HG03103 (cell line): ENCODE data around the gene ARIH1.

Experiments used
- ATAC-seq: cut with Tn5 transposase; IDR thresholded peaks from one replicate; pipeline ENCODE4 v1.9.1; 2021; ENCODE audit warnings: low read depth; ENCODE audit not compliant: unreplicated experiment

The ARIH1 gene

DNA sequence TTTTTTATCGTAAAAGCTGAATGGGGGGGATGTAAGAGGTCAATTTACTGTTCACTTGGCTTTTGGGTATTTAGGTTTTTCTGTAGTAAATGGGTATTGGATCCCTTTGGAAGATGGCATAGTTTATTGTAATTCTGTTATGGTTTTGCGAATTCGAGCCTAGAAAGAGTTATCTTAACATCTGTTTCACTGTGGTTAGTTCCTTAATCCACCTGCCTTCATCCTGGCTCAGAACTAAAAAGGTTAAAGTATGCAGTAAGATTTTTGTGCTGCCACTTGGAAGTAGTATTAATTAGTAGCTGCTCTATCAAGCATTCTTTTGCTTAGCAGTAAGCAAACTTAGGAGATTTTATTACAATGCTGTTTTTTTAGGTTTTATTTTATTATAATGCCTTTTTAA, 62.4 kb downstream of the ARIH1 start:
- no peak for ATAC-seq

DNA sequence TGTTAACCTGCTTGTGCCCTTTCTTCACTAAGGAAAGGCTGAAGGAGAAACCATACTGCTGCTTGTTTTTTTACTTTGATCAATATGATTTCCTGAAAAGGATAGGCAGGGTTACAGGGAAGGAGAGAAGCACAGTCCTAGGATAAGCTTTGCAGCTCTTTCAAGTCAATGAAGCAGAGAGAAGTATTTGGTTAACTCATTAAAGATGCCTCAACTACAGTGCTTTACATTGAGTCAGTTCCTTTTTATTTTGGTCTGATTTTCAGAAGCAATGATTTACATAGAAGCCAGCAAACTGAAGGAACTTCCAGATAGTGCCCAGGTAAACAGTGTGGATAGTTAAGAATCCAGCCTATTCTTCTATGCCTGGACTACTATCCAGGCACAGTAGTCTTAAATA, 64.8 kb downstream of the ARIH1 start:
- ATAC-seq = no peak

DNA sequence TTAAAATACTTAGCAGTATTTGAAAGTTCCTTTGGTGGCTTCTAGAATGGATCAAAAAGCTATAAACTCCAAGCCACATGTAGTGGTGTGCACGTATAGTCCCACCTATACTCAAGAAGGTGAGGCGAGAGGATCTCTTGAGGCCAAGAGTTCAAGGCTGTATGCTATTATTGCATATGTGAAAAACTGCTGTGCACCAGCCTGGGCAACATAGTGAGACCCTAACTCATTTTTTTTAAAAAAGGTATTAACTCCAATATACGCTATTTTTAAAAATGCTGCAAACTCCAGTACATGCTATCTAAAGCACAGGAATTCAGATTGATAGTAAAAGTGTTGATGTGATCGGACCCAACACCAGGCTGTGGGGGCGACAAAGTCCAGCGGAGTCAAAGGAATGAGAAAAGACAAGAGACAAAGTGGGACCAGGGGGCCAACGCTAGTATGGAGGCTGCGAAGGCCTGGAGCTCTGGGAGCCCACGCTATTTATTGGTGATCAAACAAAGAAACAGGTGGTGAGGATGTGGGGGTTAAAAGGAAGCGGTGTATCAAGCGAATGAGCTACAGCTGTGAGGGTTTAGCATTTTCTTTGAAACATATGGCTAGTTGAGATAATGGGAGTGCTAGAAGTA, 66.6 kb downstream of the ARIH1 start:
- ATAC-seq = no peak

DNA sequence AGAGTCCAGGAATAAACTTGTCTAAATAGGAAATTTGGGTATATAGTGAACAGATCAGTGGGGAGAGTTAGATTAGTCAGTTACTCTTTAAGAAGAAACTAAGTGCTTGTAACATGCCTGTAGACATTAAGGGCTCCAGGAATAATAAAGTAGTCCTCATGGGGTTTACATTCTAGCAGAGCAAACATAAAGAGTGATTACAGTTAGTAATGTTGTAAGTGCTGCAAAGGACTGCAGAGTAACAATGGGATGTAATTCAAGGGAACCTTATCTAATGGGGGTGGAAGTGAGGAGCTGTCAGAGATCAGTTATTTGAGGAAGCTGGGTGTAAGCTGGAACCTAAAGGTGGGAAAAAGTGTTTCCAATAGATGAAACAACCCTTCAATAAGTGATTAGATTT, 67.5 kb downstream of the ARIH1 start:
- no peak for ATAC-seq

DNA sequence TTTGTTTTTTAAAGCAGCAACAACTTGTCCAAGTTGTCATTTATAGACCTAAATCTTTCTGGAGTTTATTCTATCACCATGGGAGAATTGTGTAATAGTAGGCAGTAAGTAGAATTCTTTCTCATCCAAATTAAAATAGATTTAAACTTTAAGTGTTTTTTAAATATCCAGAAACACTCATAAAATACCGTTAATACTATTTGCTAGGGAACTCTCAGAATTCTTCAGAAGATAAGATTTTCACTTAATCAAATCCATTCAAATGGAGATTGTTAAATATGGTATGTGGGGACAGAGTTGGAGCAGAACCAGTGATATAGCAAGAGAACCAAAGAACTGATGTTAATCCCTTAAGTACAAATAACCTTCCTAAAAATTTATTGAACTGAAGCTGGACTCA, 71.0 kb downstream of the ARIH1 start:
- ATAC-seq = no peak

DNA sequence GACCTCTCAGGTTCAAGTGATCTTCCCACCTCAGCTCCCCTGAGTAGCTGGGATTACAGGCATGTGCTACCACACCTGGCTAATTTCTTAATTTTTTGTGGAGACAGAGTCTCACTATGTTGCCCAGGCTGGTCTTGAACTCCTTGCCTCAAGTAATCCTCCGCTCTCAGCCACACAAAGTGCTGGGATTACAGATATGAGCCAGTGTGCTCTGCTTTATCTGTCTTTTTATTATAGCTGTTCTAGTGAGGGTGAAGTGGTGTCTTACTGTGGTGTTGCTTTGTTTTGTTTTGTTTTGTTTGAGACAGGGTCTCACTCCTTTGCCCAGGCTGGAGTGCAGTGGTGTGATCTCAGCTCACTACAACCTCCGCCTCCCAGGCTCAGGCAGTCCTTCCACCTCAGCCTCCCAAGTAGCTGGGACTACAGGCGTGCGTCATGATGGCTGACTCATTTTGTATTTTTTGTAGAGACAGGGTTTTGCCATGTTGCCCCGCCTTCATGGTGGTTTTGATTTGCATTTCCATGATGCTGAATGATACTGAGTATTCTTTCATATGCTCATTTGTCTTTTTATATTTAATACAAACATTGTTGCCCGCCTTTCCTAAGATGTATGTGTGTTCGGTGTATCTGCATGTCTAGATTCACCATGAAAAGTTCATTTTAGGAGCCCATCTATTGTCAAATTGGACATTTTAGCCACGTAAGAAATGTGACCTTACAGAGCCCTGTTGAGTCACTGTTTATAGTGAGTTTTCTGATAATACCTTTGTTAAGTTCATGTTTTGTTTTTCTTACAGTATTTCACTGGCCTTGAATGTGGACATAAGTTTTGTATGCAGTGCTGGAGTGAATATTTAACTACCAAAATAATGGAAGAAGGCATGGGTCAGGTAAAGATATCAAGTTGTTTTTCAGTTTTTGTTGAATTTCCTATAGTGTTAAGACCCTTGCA, 80.6 kb downstream of the ARIH1 start:
- ATAC-seq = no peak

DNA sequence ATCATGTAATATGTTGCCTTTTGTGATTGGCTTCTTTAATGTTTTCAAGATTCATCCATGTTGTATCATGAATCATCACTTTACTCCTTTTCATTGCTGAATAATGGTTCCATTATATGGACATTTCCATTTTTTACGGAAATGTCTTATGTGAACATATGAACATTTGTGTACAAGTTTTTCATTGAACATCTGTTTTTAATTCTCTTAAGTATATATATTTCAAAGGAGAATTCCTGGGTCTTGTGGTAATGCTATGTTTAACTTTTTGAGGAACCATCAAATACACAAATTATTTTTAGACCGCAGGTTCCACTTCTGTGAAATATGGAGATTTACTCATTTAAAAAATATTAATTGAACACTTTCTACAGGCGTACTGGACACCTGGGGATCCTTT, 85.7 kb downstream of the ARIH1 start:
- no peak for ATAC-seq

DNA sequence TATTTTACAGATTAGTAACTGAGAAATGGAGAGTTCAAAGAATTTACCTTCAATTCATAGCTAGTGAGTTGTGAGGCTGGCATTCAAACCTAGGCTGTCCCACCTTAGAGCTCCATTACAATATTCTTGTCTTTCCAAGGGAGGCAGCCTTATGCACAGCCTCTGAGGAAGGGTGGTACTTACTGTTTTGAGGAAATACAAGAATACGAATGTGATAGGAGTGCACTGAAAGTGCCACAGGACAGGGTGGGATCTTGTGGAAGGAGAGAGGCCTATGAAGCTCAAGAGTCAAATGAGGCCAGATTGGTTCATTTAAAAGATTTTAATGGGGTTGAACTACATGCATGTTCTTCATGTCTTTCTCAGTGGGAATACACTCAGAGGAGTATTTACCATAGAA, 86.3 kb downstream of the ARIH1 start:
- ATAC-seq = no peak

DNA sequence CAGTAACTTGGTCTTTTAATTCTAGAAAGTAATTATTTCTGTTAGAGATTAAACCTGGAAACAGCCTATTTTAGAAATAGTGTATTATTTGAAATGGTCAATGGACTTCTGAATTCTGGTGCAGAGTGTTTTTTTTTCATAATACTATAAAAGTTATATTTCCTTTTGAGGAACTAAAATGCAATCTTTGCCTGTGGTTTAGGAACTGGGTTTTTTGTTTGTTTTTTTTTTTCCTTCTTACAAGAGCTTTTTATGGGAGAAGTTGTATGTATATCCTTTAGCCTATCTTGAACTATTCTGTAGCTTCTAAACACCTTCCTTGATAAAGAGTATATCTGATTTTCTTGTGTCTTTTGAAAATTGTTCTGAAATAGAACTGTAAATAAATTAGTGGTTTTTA, 88.3 kb downstream of the ARIH1 start:
- ATAC-seq = no peak

DNA sequence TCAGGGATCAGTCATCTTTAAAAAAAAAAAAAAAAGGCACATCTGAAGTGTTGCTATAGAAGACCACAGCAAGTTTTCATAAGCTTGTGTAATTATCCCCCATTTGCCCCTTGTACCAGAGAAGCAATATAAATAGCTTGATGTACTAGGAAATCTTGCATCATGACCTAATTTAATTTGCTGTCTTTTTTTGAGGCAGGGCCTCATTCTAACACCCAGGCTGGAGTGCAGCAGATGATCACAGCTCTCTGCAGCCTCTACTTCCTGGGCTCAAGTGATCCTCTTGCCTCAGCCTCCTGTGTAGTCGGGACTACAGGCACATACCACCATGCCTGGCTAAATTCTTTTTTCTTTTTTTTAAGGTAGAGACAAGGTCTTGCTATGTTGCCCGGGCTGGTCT, 88.7 kb downstream of the ARIH1 start:
- no peak for ATAC-seq

DNA sequence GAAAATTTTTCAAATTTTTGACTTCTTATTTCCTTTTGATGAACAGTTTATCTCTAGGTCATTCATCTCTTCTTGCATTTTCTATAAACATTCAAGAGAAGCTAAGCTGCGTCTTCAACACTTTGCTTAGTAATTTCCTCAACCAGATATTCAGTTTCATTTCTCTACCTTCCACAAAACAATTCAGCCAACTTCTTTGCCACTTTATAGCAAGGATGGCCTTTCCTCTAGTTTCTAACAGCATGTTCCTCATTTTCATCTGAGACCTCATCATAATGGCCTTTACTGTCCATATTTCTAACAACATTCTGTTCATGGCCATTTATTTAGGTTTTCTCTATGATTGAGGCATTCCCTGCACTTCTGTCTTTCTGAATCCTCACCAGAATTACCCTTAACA, 90.0 kb downstream of the ARIH1 start:
- no peak for ATAC-seq

DNA sequence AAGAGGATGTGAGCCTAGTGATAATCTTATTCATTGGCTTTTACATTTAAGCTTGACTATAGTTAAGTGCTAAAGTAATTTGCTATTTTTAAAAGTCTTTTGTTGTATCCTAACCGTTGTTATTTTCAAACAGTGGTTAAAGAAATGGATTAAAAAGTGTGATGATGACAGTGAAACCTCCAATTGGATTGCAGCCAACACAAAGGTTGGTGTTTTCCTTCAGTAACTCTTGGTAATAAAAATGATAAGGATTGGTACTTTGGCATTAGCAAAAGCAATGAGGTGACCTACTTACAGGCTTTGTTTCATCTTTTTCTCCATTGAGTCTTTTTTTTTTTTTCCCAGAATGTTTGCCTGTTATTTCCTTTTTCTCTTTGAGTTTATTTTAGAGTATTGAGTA, 92.8 kb downstream of the ARIH1 start:
- ATAC-seq = no peak

DNA sequence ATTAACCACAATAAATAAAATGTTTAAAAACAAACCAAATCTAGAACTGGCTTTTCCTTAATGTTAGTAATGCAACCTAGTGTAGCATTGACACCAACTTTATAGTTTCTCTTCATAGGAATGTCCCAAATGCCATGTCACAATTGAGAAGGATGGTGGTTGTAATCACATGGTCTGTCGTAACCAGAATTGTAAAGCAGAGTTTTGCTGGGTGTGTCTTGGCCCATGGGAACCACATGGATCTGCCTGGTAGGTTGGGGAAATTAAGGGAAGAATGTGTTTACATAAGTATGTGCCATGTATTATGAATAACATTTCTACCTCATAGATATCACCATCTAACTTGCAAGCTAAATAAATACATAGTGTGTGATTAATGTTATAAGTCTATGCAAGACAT, 95.9 kb downstream of the ARIH1 start:
- ATAC-seq = no peak

DNA sequence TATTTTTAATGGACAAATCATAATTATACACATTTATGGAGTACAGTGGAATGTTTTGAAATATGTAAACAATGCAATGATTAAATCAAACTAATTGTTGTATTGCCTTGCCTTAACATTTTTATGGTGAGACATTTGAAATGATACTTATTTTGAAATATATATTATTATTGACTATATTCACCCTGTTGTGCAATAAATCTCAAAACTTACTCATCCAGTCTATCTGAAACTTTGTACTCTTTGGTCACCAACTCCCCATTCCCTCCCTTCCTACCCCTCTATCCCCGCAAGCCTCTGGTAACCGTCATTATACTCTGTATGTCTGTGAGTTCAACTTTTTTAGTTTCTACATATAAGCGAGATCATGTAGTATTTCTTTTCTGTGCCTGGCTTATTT, 105.7 kb downstream of the ARIH1 start:
- ATAC-seq = no peak

DNA sequence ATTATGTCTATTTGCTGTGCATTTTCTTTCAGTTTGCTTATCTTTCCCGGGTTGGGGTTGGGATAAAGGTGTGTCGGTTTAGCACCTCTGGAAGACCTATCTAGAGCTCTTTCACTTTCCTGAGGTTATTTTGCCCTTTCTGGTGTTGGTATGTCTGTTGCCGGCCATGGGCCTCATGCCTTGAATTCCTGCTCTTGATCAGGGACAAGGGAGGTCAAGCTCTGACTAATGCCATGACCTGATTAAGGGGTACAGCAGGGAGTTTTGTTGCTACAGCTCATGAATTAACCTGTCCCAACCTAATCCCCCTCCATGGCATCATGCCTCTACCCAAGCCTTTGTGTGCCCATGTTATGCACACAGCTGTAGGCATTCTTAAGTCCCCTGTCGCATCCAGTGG, 109.9 kb downstream of the ARIH1 start:
- ATAC-seq = no peak

DNA sequence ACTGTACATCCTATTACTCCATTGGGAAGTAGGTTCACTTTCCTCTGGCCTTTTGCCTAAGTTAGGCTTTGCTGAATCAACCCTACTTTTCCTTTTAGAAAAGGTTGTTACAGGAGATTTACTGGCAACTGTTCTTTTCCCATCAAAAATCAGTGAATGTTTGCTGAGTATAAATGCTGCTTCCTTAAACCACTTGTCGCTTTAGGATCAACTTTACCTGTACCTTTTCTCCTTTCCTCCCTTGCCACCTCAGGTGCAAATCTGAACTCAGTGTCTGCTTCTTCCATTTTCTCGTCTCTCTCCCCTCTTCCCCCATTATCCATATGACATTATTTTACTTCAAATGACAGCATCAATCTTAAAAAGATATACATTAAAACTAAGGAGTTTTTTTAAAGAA, 110.9 kb downstream of the ARIH1 start:
- no peak for ATAC-seq

DNA sequence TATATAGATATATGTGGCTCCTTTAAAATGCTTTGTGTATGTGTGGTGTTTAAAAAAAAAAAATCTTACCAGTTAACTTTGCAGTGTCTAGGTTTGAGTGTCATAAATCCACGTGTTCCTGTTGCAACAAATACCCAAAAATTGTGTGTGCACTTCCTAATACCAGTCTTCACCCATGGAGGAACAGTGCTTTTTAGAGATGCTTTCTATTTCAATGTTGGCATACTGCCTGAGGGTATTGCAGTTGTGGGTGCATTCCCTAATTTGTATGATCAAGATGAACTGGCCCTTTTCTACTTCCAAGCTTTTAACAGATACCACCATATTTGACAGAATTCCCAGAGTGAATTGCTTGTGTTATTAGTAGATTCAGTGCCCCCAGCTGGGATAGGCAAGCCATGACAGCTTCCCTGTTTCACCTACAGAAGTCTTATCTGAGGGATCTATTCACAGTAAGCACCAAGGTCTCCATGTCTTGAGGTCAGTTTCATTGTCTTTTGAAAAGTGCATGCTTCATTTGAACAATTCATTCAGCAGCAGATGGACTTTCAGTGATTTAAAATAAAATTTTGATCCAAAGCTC, 111.4 kb downstream of the ARIH1 start:
- no peak for ATAC-seq

DNA sequence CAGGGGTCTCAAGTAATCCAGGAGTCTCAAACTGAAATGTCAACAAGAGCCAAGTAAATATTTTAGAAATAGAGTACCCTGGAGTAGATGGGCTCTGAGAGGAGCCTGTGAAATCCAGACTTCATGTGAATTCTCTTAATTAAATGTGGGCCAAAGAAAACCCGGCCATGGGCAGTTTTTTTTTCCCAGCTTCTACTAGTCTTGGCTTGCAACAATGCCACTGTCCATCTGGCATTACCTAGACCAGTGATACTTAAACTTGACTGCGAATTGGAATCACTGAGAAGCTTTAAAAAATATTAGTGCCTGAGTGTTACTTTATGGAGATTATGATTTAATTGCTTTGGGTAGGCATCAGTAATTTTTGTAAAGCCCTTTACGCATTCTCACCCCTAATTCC, 114.0 kb downstream of the ARIH1 start:
- ATAC-seq = no peak

DNA sequence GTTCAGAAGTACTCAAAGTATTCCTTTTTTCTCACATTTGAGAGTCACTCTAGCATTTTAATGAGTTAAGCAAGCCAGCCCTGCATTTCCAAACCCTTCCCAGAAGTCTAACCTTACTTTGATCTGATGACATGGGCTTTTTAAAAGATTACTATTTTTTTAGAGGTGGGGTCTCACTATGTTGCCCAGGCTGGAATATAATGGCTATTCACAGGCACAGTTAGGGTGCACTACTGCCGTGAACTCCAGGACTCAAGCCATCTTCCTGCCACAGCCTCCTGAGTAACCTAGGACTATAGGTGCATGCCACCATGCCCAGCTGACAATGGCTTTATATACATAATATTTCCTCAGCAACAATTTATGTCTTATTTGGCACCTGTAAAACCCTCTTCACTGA, 116.3 kb downstream of the ARIH1 start:
- ATAC-seq = no peak

DNA sequence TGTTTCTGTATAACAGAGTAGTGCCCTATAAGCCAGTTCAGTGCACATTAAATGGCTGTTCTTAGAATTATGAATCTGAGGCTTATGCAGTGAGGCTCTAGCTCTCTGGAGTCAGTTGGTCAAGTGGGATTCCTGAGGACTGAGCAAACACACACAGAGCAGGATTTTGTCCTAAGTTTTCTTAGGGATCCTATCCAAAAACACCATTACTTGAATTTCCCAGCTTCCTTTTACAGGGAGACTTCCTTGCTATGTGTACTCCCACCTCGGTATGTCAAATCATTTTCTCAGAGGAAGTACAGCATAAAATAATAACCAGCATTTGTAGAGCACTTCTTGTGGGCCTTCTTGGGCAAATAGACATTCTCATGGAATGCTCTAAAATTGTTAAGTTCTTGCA, 117.2 kb downstream of the ARIH1 start:
- ATAC-seq = no peak

DNA sequence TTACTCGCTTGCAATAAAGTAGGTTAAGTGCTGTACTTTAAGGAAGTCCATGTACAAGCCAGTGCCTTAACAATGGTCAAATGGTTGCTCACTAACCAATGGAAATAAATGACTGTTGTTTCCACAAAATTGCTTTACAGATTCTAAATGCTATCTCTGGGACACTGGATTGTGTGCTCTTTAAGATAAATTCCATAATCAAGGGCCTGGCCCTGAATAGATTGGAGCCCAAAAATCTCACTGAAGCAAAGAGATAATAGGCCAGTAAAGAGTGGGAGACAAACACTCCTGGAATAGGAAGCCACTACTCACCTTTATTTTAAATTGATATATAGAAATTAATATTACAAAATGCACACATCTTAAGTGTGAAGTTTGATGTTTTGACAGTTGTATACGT, 118.0 kb downstream of the ARIH1 start:
- no peak for ATAC-seq

DNA sequence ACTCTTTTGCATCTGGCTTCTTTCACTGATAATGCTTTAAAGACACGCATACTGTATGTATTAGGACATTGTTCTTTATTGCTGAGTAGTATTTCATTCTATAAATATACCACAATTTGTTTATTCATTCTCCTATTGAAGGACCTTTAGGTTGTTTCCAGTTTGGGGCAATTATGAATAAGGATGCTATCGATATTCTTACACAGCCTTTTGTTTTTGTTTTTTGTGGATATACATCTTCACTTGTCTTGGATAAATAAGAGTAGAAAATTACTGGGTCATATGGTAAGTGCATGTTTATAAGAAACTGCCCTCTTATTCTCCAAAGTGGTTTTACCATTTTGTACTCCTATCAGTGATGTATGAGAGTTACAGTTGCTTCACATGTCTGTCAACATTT, 118.5 kb downstream of the ARIH1 start:
- no peak for ATAC-seq
